A549 (cell line): ENCODE data around the gene SLC35D1.

Experiments used
- POLR2A ChIP-seq: IDR thresholded peaks from 2 replicates; pipeline ENCODE4 v1.6.1; 2012; ENCODE audit warnings: mild to moderate bottlenecking, low read length
- ZFP36 ChIP-seq: fragments of 450-650 bp; IDR thresholded peaks from 2 replicates; pipeline ENCODE4 v1.6.1; 2014; ENCODE audit warnings: borderline replicate concordance; ENCODE audit not compliant: partially characterized antibody
- TF ChIP-seq, protein P1 (sequence below): fragments of >200 bp; sonication (Bioruptor Twin); formaldehyde crosslinking; IDR thresholded peaks from 3 replicates; pipeline ENCODE4 v1.5.1; 2016

DNA sequence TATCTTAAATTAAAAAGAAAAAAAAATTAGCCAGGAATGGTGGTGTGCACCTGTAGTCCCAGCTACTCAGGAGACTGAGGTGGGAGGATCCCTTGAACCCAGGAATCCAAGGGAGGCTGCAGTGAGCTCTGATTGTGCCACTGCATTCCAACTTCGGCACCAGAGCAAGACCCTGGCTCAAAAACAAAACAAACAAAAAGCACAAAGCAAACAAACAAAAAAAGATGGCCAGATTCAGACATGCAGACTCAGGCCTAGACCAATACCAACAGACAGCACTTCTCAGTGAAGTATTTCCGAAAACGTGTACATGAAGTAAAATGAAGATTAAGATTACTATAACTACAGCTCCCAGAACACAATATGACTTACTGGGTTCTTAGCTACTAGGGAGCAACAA, 10.6 kb downstream of the SLC35D1 start:
- no peak for TF ChIP-seq ZFP36
- TF ChIP-seq, protein P1, sequence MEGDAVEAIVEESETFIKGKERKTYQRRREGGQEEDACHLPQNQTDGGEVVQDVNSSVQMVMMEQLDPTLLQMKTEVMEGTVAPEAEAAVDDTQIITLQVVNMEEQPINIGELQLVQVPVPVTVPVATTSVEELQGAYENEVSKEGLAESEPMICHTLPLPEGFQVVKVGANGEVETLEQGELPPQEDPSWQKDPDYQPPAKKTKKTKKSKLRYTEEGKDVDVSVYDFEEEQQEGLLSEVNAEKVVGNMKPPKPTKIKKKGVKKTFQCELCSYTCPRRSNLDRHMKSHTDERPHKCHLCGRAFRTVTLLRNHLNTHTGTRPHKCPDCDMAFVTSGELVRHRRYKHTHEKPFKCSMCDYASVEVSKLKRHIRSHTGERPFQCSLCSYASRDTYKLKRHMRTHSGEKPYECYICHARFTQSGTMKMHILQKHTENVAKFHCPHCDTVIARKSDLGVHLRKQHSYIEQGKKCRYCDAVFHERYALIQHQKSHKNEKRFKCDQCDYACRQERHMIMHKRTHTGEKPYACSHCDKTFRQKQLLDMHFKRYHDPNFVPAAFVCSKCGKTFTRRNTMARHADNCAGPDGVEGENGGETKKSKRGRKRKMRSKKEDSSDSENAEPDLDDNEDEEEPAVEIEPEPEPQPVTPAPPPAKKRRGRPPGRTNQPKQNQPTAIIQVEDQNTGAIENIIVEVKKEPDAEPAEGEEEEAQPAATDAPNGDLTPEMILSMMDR: no peak
- TF ChIP-seq POLR2A: no peak
